ENCODE results near the gene VASH1.

DNA sequence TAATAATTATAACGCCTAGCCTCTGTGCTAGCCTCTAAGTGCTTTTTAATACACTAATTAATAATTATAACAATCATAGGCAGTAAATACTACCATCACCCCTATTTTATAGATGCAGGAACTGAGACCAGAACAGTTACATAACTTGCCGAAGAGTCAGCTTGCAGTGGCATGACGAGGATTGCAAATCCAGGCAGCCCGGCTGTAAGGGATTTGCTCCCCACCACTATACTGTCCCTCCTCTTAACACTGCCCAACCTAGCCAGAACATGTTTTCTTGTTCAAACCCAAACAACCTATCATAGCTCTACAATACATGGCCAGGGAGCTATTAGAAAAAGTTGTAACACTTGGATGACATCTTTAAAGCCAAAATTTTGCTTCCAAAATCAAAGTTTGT lies 33.9 kb upstream of the VASH1 start:
- TF ChIP-seq, protein P1, sequence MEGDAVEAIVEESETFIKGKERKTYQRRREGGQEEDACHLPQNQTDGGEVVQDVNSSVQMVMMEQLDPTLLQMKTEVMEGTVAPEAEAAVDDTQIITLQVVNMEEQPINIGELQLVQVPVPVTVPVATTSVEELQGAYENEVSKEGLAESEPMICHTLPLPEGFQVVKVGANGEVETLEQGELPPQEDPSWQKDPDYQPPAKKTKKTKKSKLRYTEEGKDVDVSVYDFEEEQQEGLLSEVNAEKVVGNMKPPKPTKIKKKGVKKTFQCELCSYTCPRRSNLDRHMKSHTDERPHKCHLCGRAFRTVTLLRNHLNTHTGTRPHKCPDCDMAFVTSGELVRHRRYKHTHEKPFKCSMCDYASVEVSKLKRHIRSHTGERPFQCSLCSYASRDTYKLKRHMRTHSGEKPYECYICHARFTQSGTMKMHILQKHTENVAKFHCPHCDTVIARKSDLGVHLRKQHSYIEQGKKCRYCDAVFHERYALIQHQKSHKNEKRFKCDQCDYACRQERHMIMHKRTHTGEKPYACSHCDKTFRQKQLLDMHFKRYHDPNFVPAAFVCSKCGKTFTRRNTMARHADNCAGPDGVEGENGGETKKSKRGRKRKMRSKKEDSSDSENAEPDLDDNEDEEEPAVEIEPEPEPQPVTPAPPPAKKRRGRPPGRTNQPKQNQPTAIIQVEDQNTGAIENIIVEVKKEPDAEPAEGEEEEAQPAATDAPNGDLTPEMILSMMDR (IDR thresholded peaks at IDR 0.05) = no peak
- TF ChIP-seq POLR2A (IDR thresholded peaks at IDR 0.05) (no peak), POLR2AphosphoS5 (IDR thresholded peaks at IDR 0.05) (no peak), EP300 (IDR thresholded peaks at IDR 0.05; ENCODE audit: low read depth) (no peak)
